ENCODE results near the gene GPHB5. TPM values are rescaled to one million over a fixed set of nuclear protein-coding genes. Genes with fewer than 3 reads are reported as not detected.
A peak's percentile ranks its signal among the peaks of the same experiment; 100 is the strongest.
"Not testable (repeated sequence)": the region's sequence is repeated elsewhere in the genome, so short reads cannot be mapped to it uniquely, and the experiment has no call there.

Gene GPHB5
- total and polyA plus RNA-seq, 7 experiments from 2014 or later, result not detected

- CTCF ChIA-PET, result no interaction called here
- Mint-ChIP-seq H3K4me3 (no peak overlapping the region), H3K36me3 (no peaks in the 10 kb centered on the region), H3K9me3 (peaks cover 0 to 2% (median 0%) of the 10 kb centered on the region in 11 donors), H3K27me3 (peaks cover 9 to 29% (median 21%) of the 10 kb centered on the region in 5 donors), H3K4me1 (peaks cover 0 to 3% (median 0%) of the 10 kb centered on the region in 7 donors), H3K27ac (no peak overlapping the region)
- DNase-seq (peak in 1 of 9 donors; percentile 0), ATAC-seq (no peak)
- Histone ChIP-seq H3K9me3 (ENCODE audit: control insufficient read depth in 2 of 3, low read length in 3 of 3) (no peaks in the 10 kb centered on the region), H3K4me3 (ENCODE audit: low read length) (no peak overlapping the region), H3K4me1 (ENCODE audit: control insufficient read depth in 2 of 2, insufficient read depth in 2 of 2, low read length in 2 of 2) (no peaks in the 10 kb centered on the region), H3K27ac (ENCODE audit: low read depth, low read length) (no peak overlapping the region), H3K36me3 (ENCODE audit: control insufficient read depth in 2 of 3, insufficient read depth in 3 of 3, low read length in 3 of 3) (no peaks in the 10 kb centered on the region), H3K27me3 (ENCODE audit: control insufficient read depth in 2 of 2, insufficient read depth in 2 of 2, low read length in 2 of 2) (no peaks in the 10 kb centered on the region)
- POLR2A ChIA-PET, result no interaction called here
- intact Hi-C loops (cut with micrococcal nuclease), result no loop called here
Measured at GRCh38 chr14:63308723-63309317, 9.9 kb downstream of the GPHB5 start.

- H3K4me1 Mint-ChIP-seq; CTCF ChIA-PET; H3K27ac ChIP-seq (ENCODE audit: low read depth, low read length); intact Hi-C loops (cut with micrococcal nuclease); POLR2A ChIA-PET; H3K27me3 ChIP-seq (ENCODE audit: control insufficient read depth in 2 of 2, insufficient read depth in 2 of 2, low read length in 2 of 2); H3K27ac Mint-ChIP-seq; H3K4me1 ChIP-seq (ENCODE audit: control insufficient read depth in 2 of 2, insufficient read depth in 2 of 2, low read length in 2 of 2); H3K36me3 Mint-ChIP-seq; DNase-seq; H3K4me3 Mint-ChIP-seq; H3K9me3 Mint-ChIP-seq; H3K9me3 ChIP-seq (ENCODE audit: control insufficient read depth in 2 of 3, low read length in 3 of 3); ATAC-seq; H3K4me3 ChIP-seq (ENCODE audit: low read length); H3K36me3 ChIP-seq (ENCODE audit: control insufficient read depth in 2 of 3, insufficient read depth in 3 of 3, low read length in 3 of 3): not testable (repeated sequence)
- H3K27me3 Mint-ChIP-seq, result peaks cover 13 to 19% (median 15%) of the 10 kb centered on the region in 5 donors
Measured at GRCh38 chr14:63304429-63304828, 14.3 kb downstream of the GPHB5 start.

- Histone ChIP-seq H3K9me3 (ENCODE audit: control insufficient read depth in 2 of 3, low read length in 3 of 3) (no peaks in the 10 kb centered on the region), H3K4me3 (ENCODE audit: low read length) (no peak overlapping the region), H3K27me3 (ENCODE audit: control insufficient read depth in 2 of 2, insufficient read depth in 2 of 2, low read length in 2 of 2) (no peaks in the 10 kb centered on the region), H3K4me1 (ENCODE audit: control insufficient read depth in 2 of 2, insufficient read depth in 2 of 2, low read length in 2 of 2) (no peaks in the 10 kb centered on the region), H3K27ac (ENCODE audit: low read depth, low read length) (no peak overlapping the region), H3K36me3 (ENCODE audit: control insufficient read depth in 2 of 3, insufficient read depth in 3 of 3, low read length in 3 of 3) (no peaks in the 10 kb centered on the region)
- H3K27me3 Mint-ChIP-seq, result peaks cover 7 to 16% (median 12%) of the 10 kb centered on the region in 5 donors
- H3K4me1 Mint-ChIP-seq, result peaks cover 0 to 8% (median 0%) of the 10 kb centered on the region in 7 donors
- H3K9me3 Mint-ChIP-seq, result peaks cover 0 to 4% (median 0%) of the 10 kb centered on the region in 11 donors
- ATAC-seq (no peak), DNase-seq (no peak)
- intact Hi-C loops (cut with micrococcal nuclease), result no loop called here
- POLR2A ChIA-PET, result no interaction called here
- H3K27ac Mint-ChIP-seq, result no peak overlapping the region
- no peaks in the 10 kb centered on the region for H3K36me3 Mint-ChIP-seq
- CTCF ChIA-PET, result no interaction called here
- no peak overlapping the region for H3K4me3 Mint-ChIP-seq
Measured at GRCh38 chr14:63301891-63302534, 16.7 kb downstream of the GPHB5 start.

- no peak overlapping the region for H3K27ac Mint-ChIP-seq
- intact Hi-C loops (cut with micrococcal nuclease), result no loop called here
- H3K36me3 Mint-ChIP-seq, result no peaks in the 10 kb centered on the region
- peaks cover 0 to 10% (median 0%) of the 10 kb centered on the region in 7 donors for H3K4me1 Mint-ChIP-seq
- peaks cover 7 to 21% (median 12%) of the 10 kb centered on the region in 5 donors for H3K27me3 Mint-ChIP-seq
- CTCF ChIA-PET, result no interaction called here
- ATAC-seq (no peak), DNase-seq (no peak)
- Histone ChIP-seq H3K9me3 (ENCODE audit: control insufficient read depth in 2 of 3, low read length in 3 of 3) (no peaks in the 10 kb centered on the region), H3K4me3 (ENCODE audit: low read length) (no peak overlapping the region), H3K27me3 (ENCODE audit: control insufficient read depth in 2 of 2, insufficient read depth in 2 of 2, low read length in 2 of 2) (no peaks in the 10 kb centered on the region), H3K4me1 (ENCODE audit: control insufficient read depth in 2 of 2, insufficient read depth in 2 of 2, low read length in 2 of 2) (no peaks in the 10 kb centered on the region), H3K27ac (ENCODE audit: low read depth, low read length) (no peak overlapping the region), H3K36me3 (ENCODE audit: control insufficient read depth in 2 of 3, insufficient read depth in 3 of 3, low read length in 3 of 3) (no peaks in the 10 kb centered on the region)
- no peak overlapping the region for H3K4me3 Mint-ChIP-seq
- peaks cover 0 to 4% (median 0%) of the 10 kb centered on the region in 11 donors for H3K9me3 Mint-ChIP-seq
- POLR2A ChIA-PET, result no interaction called here
Measured at GRCh38 chr14:63300854-63301253, 17.9 kb downstream of the GPHB5 start.

- intact Hi-C loops (cut with micrococcal nuclease), result no loop called here
- Histone ChIP-seq H3K36me3 (ENCODE audit: control insufficient read depth in 2 of 3, insufficient read depth in 3 of 3, low read length in 3 of 3) (no peaks in the 10 kb centered on the region), H3K27me3 (ENCODE audit: control insufficient read depth in 2 of 2, insufficient read depth in 2 of 2, low read length in 2 of 2) (no peaks in the 10 kb centered on the region), H3K9me3 (ENCODE audit: control insufficient read depth in 2 of 3, low read length in 3 of 3) (no peaks in the 10 kb centered on the region), H3K4me3 (ENCODE audit: low read length) (no peak overlapping the region), H3K27ac (ENCODE audit: low read depth, low read length) (no peak overlapping the region), H3K4me1 (ENCODE audit: control insufficient read depth in 2 of 2, insufficient read depth in 2 of 2, low read length in 2 of 2) (no peaks in the 10 kb centered on the region)
- peaks cover 0 to 4% (median 0%) of the 10 kb centered on the region in 11 donors for H3K9me3 Mint-ChIP-seq
- ChIA-PET POLR2A (no interaction called here), CTCF (interaction anchor here (0.6 kb wide), 1 partner anchor 469 kb away, joined by 3 read pairs; no protein-coding TSS in a partner anchor)
- peaks cover 7 to 23% (median 12%) of the 10 kb centered on the region in 5 donors for H3K27me3 Mint-ChIP-seq
- ATAC-seq (no peak), DNase-seq (no peak)
- no peaks in the 10 kb centered on the region for H3K36me3 Mint-ChIP-seq
- peak overlapping the region in 1 of 9 donors; percentile 72 for H3K27ac Mint-ChIP-seq
- no peak overlapping the region for H3K4me3 Mint-ChIP-seq
- H3K4me1 Mint-ChIP-seq, result peaks cover 0 to 17% (median 0%) of the 10 kb centered on the region in 7 donors
Measured at GRCh38 chr14:63299351-63300110, 19.2 kb downstream of the GPHB5 start.

- H3K4me3 ChIP-seq (ENCODE audit: low read length), result no peak overlapping the region
- Mint-ChIP-seq H3K27ac (no peak overlapping the region), H3K36me3 (no peaks in the 10 kb centered on the region), H3K27me3 (peaks cover 7 to 30% (median 17%) of the 10 kb centered on the region in 5 donors), H3K4me1 (peaks cover 0 to 17% (median 0%) of the 10 kb centered on the region in 7 donors), H3K9me3 (peaks cover 0 to 2% (median 0%) of the 10 kb centered on the region in 11 donors), H3K4me3 (no peak overlapping the region)
- H3K4me1 ChIP-seq (ENCODE audit: control insufficient read depth in 2 of 2, insufficient read depth in 2 of 2, low read length in 2 of 2), result no peaks in the 10 kb centered on the region
- POLR2A ChIA-PET, result no interaction called here
- ATAC-seq (no peak), DNase-seq (no peak)
- H3K27me3 ChIP-seq (ENCODE audit: control insufficient read depth in 2 of 2, insufficient read depth in 2 of 2, low read length in 2 of 2), result no peaks in the 10 kb centered on the region
- no peaks in the 10 kb centered on the region for H3K36me3 ChIP-seq (ENCODE audit: control insufficient read depth in 2 of 3, insufficient read depth in 3 of 3, low read length in 3 of 3)
- CTCF ChIA-PET, result no interaction called here
- H3K9me3 ChIP-seq (ENCODE audit: control insufficient read depth in 2 of 3, low read length in 3 of 3), result no peaks in the 10 kb centered on the region
- intact Hi-C loops (cut with micrococcal nuclease), result no loop called here
- no peak overlapping the region for H3K27ac ChIP-seq (ENCODE audit: low read depth, low read length)
Measured at GRCh38 chr14:63297372-63298063, 21.2 kb downstream of the GPHB5 start.
